OCI-LY7 (cell line): ENCODE results near the gene ROPN1L. TPM values are rescaled to one million over a fixed set of nuclear protein-coding genes. Genes with fewer than 3 reads are reported as not detected.

Source experiments
- BruUV-seq: library from RNA; stranded (reverse); fragments of 400-500 nt; replicated peaks from 2 replicates; lab custom pipeline; 2021; lab: Mats Ljungman, UMichigan
- CTCF ChIA-PET: fragments of 300-600 bp; sonication (Branson Sonifier 250); formaldehyde crosslinking; loops from one replicate; lab custom pipeline; 2022; ENCODE audit warnings: antibody characterized with exemption; ENCODE audit not compliant: unreplicated experiment; lab: Charles Lee
- POLR2A ChIA-PET: fragments of 300-600 bp; sonication (Branson Sonifier 250); formaldehyde crosslinking; loops from one replicate; lab custom pipeline; 2022; ENCODE audit warnings: antibody characterized with exemption; lab: Charles Lee
- DNase-seq: peaks from one replicate; pipeline ENCODE4 v3.0.0-alpha.2; 2015; ENCODE audit warnings: low spot score
- H2AFZ ChIP-seq: fragments of 200-600 bp; sonication (generic), shearing (Covaris generic); 2 replicates; pipeline ENCODE4 v1.6.1; 2014; ENCODE audit warnings: mild to moderate bottlenecking, antibody characterized with exemption, low read length, moderate library complexity
- H3K27ac ChIP-seq: fragments of 200-600 bp; sonication (generic); 2 replicates; pipeline ENCODE4 v1.5.1; 2014; ENCODE audit warnings: mixed run types, low read depth, mild to moderate bottlenecking, moderate library complexity, low read length, inconsistent platforms; ENCODE audit not compliant: poor library complexity, severe bottlenecking
- H3K36me3 ChIP-seq: fragments of 200-600 bp; sonication (generic); 2 replicates; pipeline ENCODE4 v1.6.1; 2014; ENCODE audit warnings: mild to moderate bottlenecking, antibody characterized with exemption, low read length, moderate library complexity, mixed read lengths; ENCODE audit not compliant: insufficient read depth
- H3K4me1 ChIP-seq: fragments of 200-600 bp; sonication (generic); 2 replicates; pipeline ENCODE4 v1.5.1; 2014; ENCODE audit warnings: mild to moderate bottlenecking, low read length; ENCODE audit not compliant: insufficient read depth, poor library complexity, severe bottlenecking
- H3K4me2 ChIP-seq: fragments of 200-600 bp; sonication (generic); 2 replicates; pipeline ENCODE4 v1.6.1; 2014; ENCODE audit warnings: mild to moderate bottlenecking, low read length
- H3K4me3 ChIP-seq: fragments of 200-600 bp; sonication (generic); 2 replicates; pipeline ENCODE4 v1.5.1; 2014; ENCODE audit warnings: mild to moderate bottlenecking, low read depth, low read length; ENCODE audit not compliant: poor library complexity, severe bottlenecking
- H3K79me2 ChIP-seq: fragments of 200-600 bp; sonication (generic); 2 replicates; pipeline ENCODE4 v1.6.1; 2016; ENCODE audit warnings: low read depth, mild to moderate bottlenecking, low read length, moderate library complexity, mixed read lengths; ENCODE audit not compliant: insufficient read depth
- H3K9me2 ChIP-seq: fragments of 200-600 bp; sonication (generic); 2 replicates; pipeline ENCODE4 v1.6.1; 2016; ENCODE audit warnings: mild to moderate bottlenecking, low read length, mixed read lengths; ENCODE audit not compliant: insufficient read depth
- H3K9me3 ChIP-seq: fragments of 200-600 bp; sonication (generic); 2 replicates; pipeline ENCODE4 v1.6.1; 2014; ENCODE audit warnings: mild to moderate bottlenecking, mixed run types, low read length, mixed read lengths
- H4K20me1 ChIP-seq: fragments of 200-600 bp; sonication (generic); 2 replicates; pipeline ENCODE4 v1.6.1; 2014; ENCODE audit warnings: mild to moderate bottlenecking, antibody characterized with exemption, low read length, moderate library complexity, mixed read lengths; ENCODE audit not compliant: insufficient read depth
- CTCF ChIP-seq: fragments of 200-600 bp; sonication (generic); conservative IDR thresholded peaks from 2 replicates; pipeline ENCODE4 v1.5.1; 2014; ENCODE audit warnings: mild to moderate bottlenecking, antibody characterized with exemption, low read length, moderate library complexity, mixed read lengths
- EZH2phosphoT487 ChIP-seq: fragments of 200-600 bp; sonication (generic); IDR thresholded peaks from 2 replicates; pipeline ENCODE4 v1.6.1; 2018; ENCODE audit warnings: low read depth, borderline replicate concordance, mild to moderate bottlenecking, mixed run types, antibody characterized with exemption, low read length, moderate library complexity, mixed read lengths
- intact Hi-C: fragments of 100-400 bp; cut with micrococcal nuclease; formaldehyde crosslinking; loops from one replicate; pipeline ENCODE4 v1.10.0; 2022; ENCODE audit not compliant: unreplicated experiment
- total RNA-seq, 2 experiments: library from RNA; depleted of rRNA in 1 of 2; stranded (reverse); fragments of >200 nt in 1 of 2; shearing (Covaris generic) in 1 of 2; gene quantifications; 2 replicates each; pipeline ENCODE4 v1.2.3, GENCODE V29; 2014 to 2022

Gene ROPN1L
- total RNA-seq, 2 experiments from 2014 or later = 0.35 to 0.36 TPM

GRCh38 chr5:10420932-10421331 lies 20.7 kb upstream of the ROPN1L start:
- POLR2A ChIA-PET = interaction anchor here (0.6 to 1.7 kb wide), 3 partner anchors 25 to 68 kb away, joined by 3 to 4 read pairs (median 4); partner anchors contain the start of gene MARCHF6
- H3K4me1 ChIP-seq = peaks cover 8% of the 10 kb centered on the region
- H3K4me2 ChIP-seq = no peak overlapping the region
- peaks cover 98% of the 10 kb centered on the region for H3K36me3 ChIP-seq
- no peak for DNase-seq
- CTCF ChIA-PET = no interaction called here
- no peak overlapping the region for H2AFZ ChIP-seq
- H4K20me1 ChIP-seq = no peaks in the 10 kb centered on the region
- no peaks in the 10 kb centered on the region for H3K9me2 ChIP-seq
- TF ChIP-seq EZH2phosphoT487 = no peak
- TF ChIP-seq CTCF = no peak
- no peak overlapping the region for H3K27ac ChIP-seq
- H3K4me3 ChIP-seq = no peak overlapping the region
- BruUV-seq = no TSS peak
- intact Hi-C loops = no loop called here
- H3K9me3 ChIP-seq = no peaks in the 10 kb centered on the region
- H3K79me2 ChIP-seq = no peaks in the 10 kb centered on the region

- Histone ChIP-seq H3K9me3 (no peaks in the 10 kb centered on the region), H3K36me3 (peaks cover 98% of the 10 kb centered on the region), H3K4me3 (no peak overlapping the region), H2AFZ (no peak overlapping the region), H4K20me1 (no peaks in the 10 kb centered on the region), H3K79me2 (no peaks in the 10 kb centered on the region), H3K27ac (no peak overlapping the region), H3K4me1 (peaks cover 8% of the 10 kb centered on the region), H3K9me2 (no peaks in the 10 kb centered on the region), H3K4me2 (no peak overlapping the region)
- CTCF ChIA-PET = interaction anchor here (0.6 to 1.3 kb wide), 3 partner anchors 92 to 388 kb away, joined by 3 to 4 read pairs (median 3); no protein-coding TSS in a partner anchor
- intact Hi-C loops = no loop called here
- BruUV-seq = no TSS peak
- POLR2A ChIA-PET = interaction anchor here (0.7 to 1.7 kb wide), 6 partner anchors 13 to 1497 kb away, joined by 3 to 11 read pairs (median 4); partner anchors contain the start of genes ATPSCKMT and MARCHF6
- DNase-seq = no peak
- TF ChIP-seq CTCF = no peak
Measured at GRCh38 chr5:10421896-10422691, 19.6 kb upstream of the ROPN1L start.

DNA sequence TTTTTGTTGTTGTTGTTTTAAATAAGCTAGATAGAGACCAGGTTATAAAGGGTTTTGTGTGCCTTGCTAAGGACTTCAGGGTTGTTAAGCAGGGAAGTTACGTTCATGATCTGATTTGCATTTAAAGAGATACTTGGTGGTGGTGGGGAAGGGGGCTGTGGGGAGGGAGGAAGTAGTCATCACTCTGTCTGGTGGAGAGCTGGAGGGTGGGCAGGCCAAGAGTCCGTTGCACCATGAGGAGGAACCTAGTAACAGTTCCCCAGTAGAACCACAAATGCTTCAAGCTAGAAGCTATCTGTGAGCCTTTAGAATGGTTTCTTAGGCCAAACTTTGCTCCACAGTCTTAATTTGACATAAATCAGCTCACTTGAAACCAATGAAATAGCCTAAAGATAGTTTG lies 18.7 kb upstream of the ROPN1L start:
- Histone ChIP-seq H3K9me3 (no peaks in the 10 kb centered on the region), H4K20me1 (no peaks in the 10 kb centered on the region), H3K9me2 (no peaks in the 10 kb centered on the region), H3K79me2 (no peaks in the 10 kb centered on the region), H3K4me1 (peaks cover 8% of the 10 kb centered on the region), H3K27ac (no peak overlapping the region), H3K36me3 (peaks cover 99% of the 10 kb centered on the region), H2AFZ (no peak overlapping the region), H3K4me3 (no peak overlapping the region), H3K4me2 (no peak overlapping the region)
- BruUV-seq = no TSS peak
- CTCF ChIA-PET = interaction anchor here (1.0 to 1.3 kb wide), 2 partner anchors 92 to 139 kb away, joined by 3 to 4 read pairs; no protein-coding TSS in a partner anchor
- no peak for DNase-seq
- TF ChIP-seq CTCF (no peak), EZH2phosphoT487 (no peak)
- intact Hi-C loops = no loop called here
- POLR2A ChIA-PET = interaction anchor here (0.6 to 1.6 kb wide), 11 partner anchors 8 to 380 kb away, joined by 3 to 11 read pairs (median 3); partner anchors contain the start of genes ATPSCKMT and MARCHF6
